ENCODE data around the gene ASPHD1. TPM values are rescaled to one million over a fixed set of nuclear protein-coding genes. Genes with fewer than 3 reads are reported as not detected.

ASPHD1 gene, protein sequence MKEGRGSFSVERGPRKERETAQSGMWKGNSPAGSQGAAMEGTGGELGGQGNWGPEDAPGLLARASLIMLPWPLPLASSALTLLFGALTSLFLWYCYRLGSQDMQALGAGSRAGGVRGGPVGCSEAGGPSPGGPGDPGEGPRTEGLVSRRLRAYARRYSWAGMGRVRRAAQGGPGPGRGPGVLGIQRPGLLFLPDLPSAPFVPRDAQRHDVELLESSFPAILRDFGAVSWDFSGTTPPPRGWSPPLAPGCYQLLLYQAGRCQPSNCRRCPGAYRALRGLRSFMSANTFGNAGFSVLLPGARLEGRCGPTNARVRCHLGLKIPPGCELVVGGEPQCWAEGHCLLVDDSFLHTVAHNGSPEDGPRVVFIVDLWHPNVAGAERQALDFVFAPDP
- total RNA-seq = 1 to 10 TPM in 2 of 4 donors, under 1 TPM in 1, not detected in 1; 0.40 to 1.2 (median 1.1) TPM

DNA sequence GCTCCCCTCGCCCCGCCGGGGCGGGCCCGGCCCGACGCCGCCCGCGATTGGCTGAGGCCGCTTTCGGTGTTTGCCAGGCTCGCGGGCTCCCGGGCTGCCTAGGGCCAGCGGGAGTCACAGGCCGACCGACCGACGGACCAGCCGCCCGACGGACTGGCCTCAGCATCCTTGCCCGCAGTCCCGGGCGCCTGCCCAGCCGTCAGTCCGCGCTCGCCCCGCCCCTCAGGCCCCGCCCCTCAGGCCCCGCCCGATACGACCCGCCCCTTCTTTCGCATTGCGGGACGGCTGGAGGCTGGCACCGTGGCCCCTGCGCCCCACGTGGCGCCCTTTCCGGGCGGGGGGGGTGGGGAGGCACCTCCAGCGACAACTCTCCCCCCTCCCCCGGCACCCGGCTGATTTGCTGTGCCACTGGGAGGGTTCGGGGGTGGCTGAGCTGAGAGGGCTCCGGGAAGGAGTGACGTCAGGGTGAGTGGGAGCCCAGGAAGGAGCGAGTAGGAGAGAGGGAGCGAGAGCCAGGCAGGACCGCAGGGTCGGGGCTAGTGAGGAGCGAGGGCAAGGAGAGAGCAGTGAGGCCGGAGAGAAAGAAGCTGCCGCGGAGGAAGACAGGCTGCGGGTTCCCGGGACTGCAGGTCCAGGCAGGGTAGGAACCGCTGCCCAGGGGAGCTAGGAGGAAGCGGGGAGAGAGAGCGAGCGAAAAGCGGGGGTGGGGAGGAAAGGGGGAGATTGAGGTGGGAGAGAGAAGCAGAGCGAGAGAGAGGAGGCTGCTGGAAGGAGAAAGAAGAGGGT, at the start of gene ASPHD1:
Gene ASPHD1, plus strand, starts transcription at position 387 of the 786 bp plus-strand sequence. CDS start 484 bp downstream, outside the sequence.
- Histone ChIP-seq H3K9me3 (no peaks in the 10 kb centered on the region), H3K27ac (peak within 1 kb of the TSS; percentile 63 to 74 (median 69)), H3K4me1 (peaks cover 2 to 22% (median 15%) of the 10 kb centered on the region in 4 donors), H3K36me3 (no peaks in the 10 kb centered on the region), H3K4me3 (peak within 1 kb of the TSS; percentile 30 to 74 (median 50)), H3K27me3 (peaks cover 31% of the 10 kb centered on the region)
- WGBS, 2 donors (ENCODE audit: low coverage in 1 of 2) = 1 to 2% methylated on average over 20 to 52 of the region's 67 CpGs
- in situ Hi-C loops (cut with MboI; ENCODE audit: low pct_ligation_motif_present in 1 of 4, low pct_unique_long_range_greater_than_20kb in 1 of 4, low sequenced_read_pairs in 3 of 4) = no loop called here
- DNase-seq = no peak
- no peak for TF ChIP-seq POLR2A (IDR thresholded peaks at IDR 0.05)
- TF ChIP-seq, protein P1, sequence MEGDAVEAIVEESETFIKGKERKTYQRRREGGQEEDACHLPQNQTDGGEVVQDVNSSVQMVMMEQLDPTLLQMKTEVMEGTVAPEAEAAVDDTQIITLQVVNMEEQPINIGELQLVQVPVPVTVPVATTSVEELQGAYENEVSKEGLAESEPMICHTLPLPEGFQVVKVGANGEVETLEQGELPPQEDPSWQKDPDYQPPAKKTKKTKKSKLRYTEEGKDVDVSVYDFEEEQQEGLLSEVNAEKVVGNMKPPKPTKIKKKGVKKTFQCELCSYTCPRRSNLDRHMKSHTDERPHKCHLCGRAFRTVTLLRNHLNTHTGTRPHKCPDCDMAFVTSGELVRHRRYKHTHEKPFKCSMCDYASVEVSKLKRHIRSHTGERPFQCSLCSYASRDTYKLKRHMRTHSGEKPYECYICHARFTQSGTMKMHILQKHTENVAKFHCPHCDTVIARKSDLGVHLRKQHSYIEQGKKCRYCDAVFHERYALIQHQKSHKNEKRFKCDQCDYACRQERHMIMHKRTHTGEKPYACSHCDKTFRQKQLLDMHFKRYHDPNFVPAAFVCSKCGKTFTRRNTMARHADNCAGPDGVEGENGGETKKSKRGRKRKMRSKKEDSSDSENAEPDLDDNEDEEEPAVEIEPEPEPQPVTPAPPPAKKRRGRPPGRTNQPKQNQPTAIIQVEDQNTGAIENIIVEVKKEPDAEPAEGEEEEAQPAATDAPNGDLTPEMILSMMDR (IDR thresholded peaks at IDR 0.05) = no peak
- TF ChIP-seq EP300 (IDR thresholded peaks at IDR 0.05; ENCODE audit: low read depth) = no peak
- TF ChIP-seq POLR2AphosphoS5 (IDR thresholded peaks at IDR 0.05) = no peak
- intact Hi-C loops (cut with DNase I; ENCODE audit: low total_unique reads) = no loop called here

DNA sequence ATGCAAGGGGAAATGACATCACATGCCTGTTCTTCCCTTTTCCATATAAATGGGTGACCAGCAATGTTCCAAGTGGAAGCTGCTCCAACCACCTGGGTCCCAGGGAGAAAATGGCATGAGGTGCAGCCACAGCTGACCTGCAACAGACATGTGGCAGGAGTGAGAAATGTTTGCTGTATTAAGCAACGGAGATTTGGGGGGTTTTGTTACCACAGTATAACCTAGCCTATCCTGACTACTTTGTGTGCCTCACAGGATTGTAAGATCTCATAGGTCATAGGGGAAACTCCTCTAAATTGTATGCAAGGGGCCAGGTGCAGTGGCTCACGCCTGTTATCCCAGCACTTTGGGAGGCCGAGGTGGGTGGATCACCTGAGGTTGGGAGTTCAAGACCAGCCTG, 49.3 kb upstream of the ASPHD1 start:
- Histone ChIP-seq H3K9me3 (no peaks in the 10 kb centered on the region), H3K27me3 (no peaks in the 10 kb centered on the region), H3K27ac (no peak overlapping the region), H3K4me3 (no peak overlapping the region), H3K36me3 (peaks cover 0 to 20% (median 9%) of the 10 kb centered on the region in 4 donors), H3K4me1 (no peaks in the 10 kb centered on the region)
- in situ Hi-C loops (cut with MboI; ENCODE audit: low pct_ligation_motif_present in 1 of 4, low pct_unique_long_range_greater_than_20kb in 1 of 4, low sequenced_read_pairs in 3 of 4) (loop anchor here in 2 of 4 donors (25.0 kb wide), 1 partner anchor 161 kb away; the partner anchor contains the start of genes C16orf92 (in 2 of the 2) and DOC2A (in 2 of the 2)), intact Hi-C loops (cut with DNase I; ENCODE audit: low total_unique reads) (loop anchor here (10.0 kb wide), 1 partner anchor 146 kb away; no protein-coding TSS in a partner anchor)
- 92% methylated on average over 3 of the region's 3 CpGs; no CpG with 5 or more reads in 1 of the 2 donors for WGBS, 2 donors (ENCODE audit: low coverage in 1 of 2)
- DNase-seq = no peak
- TF ChIP-seq POLR2AphosphoS5 (IDR thresholded peaks at IDR 0.05) = no peak
- no peak for TF ChIP-seq POLR2A (IDR thresholded peaks at IDR 0.05)
- no peak for TF ChIP-seq EP300 (IDR thresholded peaks at IDR 0.05; ENCODE audit: low read depth)

DNA sequence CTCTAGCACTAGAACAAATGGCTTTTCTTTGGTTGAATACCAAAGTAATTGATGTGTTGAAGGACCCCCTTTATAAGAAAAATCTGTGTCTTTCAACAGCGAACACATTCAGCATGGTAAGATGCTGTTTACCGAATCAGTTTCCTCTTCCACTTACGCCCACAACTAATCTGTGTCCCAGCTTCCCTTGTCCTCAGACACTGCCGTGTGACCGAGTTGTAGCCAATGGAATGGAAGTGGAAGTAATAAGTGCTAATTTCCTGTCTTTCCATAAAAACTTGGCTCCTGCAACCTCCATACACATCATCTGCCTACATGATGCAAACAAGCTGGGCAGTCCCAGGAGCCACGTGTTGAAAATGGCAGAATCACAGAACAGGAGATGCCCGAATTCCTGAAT, 47.6 kb upstream of the ASPHD1 start:
- Histone ChIP-seq H3K9me3 (no peaks in the 10 kb centered on the region), H3K27me3 (no peaks in the 10 kb centered on the region), H3K4me1 (no peaks in the 10 kb centered on the region), H3K36me3 (peaks cover 0 to 3% (median under 1%) of the 10 kb centered on the region in 4 donors), H3K4me3 (no peak overlapping the region), H3K27ac (peak overlapping the region in 3 of 4 donors; percentile 25 to 48 (median 43))
- WGBS, 2 donors (ENCODE audit: low coverage in 1 of 2) = 62 to 64% methylated on average over 3 to 7 of the region's 7 CpGs
- DNase-seq = no peak
- in situ Hi-C loops (cut with MboI; ENCODE audit: low pct_ligation_motif_present in 1 of 4, low pct_unique_long_range_greater_than_20kb in 1 of 4, low sequenced_read_pairs in 3 of 4) = loop anchor here in 2 of 4 donors (25.0 kb wide), 1 partner anchor 160 kb away; the partner anchor contains the start of genes C16orf92 (in 2 of the 2) and DOC2A (in 2 of the 2)
- TF ChIP-seq, protein P1 (IDR thresholded peaks at IDR 0.05) = no peak
- TF ChIP-seq POLR2AphosphoS5 (IDR thresholded peaks at IDR 0.05) (peak; percentile 32 to 46 (median 45)), POLR2A (IDR thresholded peaks at IDR 0.05) (no peak)
- intact Hi-C loops (cut with DNase I; ENCODE audit: low total_unique reads) = loop anchor here (10.0 kb wide), 1 partner anchor 148 kb away; no protein-coding TSS in a partner anchor

DNA sequence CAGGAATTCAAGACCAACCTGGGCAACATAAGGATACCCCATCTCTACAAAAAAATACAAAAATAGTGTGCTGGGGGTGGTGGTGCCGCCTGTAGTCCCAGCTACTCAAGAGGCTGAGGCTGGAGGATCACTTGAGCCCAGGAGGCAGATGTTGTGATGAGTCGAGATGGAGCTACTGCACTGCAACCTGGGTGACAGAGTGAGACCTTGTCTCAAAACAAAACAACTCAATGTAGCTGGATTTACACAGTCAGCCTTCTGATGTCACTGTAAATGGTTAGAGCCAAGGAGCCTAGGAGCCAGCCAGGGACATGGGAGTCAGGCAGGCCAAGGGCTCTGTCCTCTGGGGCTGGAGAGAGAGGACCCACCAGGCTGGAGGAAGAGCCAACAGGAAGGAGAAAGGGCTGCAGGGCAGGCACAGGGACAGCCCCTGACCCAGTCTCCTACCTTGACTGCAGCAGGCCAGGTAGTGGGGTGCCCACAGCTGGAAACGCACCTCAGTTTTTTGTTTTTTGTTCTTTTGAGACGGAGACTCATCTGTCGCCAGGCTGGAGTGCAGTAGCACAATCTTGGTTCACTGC, 45.7 kb upstream of the ASPHD1 start:
- Histone ChIP-seq H3K27me3 (no peaks in the 10 kb centered on the region), H3K4me1 (no peaks in the 10 kb centered on the region), H3K9me3 (no peaks in the 10 kb centered on the region), H3K36me3 (peaks cover 0 to 13% (median 7%) of the 10 kb centered on the region in 4 donors), H3K4me3 (no peak overlapping the region), H3K27ac (no peak overlapping the region)
- 86% methylated on average over 5 of the region's 5 CpGs; no CpG with 5 or more reads in 1 of the 2 donors for WGBS, 2 donors (ENCODE audit: low coverage in 1 of 2)
- DNase-seq = no peak
- intact Hi-C loops (cut with DNase I; ENCODE audit: low total_unique reads) = loop anchor here (10.0 kb wide), 1 partner anchor 150 kb away; no protein-coding TSS in a partner anchor
- in situ Hi-C loops (cut with MboI; ENCODE audit: low pct_ligation_motif_present in 1 of 4, low pct_unique_long_range_greater_than_20kb in 1 of 4, low sequenced_read_pairs in 3 of 4) = loop anchor here in 2 of 4 donors (25.0 kb wide), 1 partner anchor 158 kb away; the partner anchor contains the start of genes C16orf92 (in 2 of the 2) and DOC2A (in 2 of the 2)
- no peak for TF ChIP-seq POLR2A (IDR thresholded peaks at IDR 0.05)
- TF ChIP-seq EP300 (IDR thresholded peaks at IDR 0.05; ENCODE audit: low read depth) = no peak

All from transverse colon (tissue), 4 donors.